HEK293T (cell line): ENCODE data around the gene SLC28A1.

Experiments used
- ARNT ChIP-seq: fragments of 450-650 bp; IDR thresholded peaks from 2 replicates; pipeline ENCODE4 v1.6.1; 2017; ENCODE audit warnings: mild to moderate bottlenecking
- BHLHE40 ChIP-seq: fragments of 450-650 bp; IDR thresholded peaks from 2 replicates; pipeline ENCODE4 v1.6.1; 2016; ENCODE audit warnings: mild to moderate bottlenecking, moderate library complexity, borderline replicate concordance
- ELF4 ChIP-seq: fragments of 450-650 bp; IDR thresholded peaks from 2 replicates; pipeline ENCODE4 v1.6.1; 2017; ENCODE audit warnings: antibody characterized with exemption
- FOXA1 ChIP-seq: fragments of 450-650 bp; IDR thresholded peaks from 2 replicates; pipeline ENCODE4 v1.6.1; 2016; ENCODE audit warnings: mild to moderate bottlenecking
- FOXK2 ChIP-seq: fragments of 450-650 bp; IDR thresholded peaks from 2 replicates; pipeline ENCODE4 v1.6.1; 2016; ENCODE audit warnings: mild to moderate bottlenecking
- FOXM1 ChIP-seq: fragments of 450-650 bp; IDR thresholded peaks from 2 replicates; pipeline ENCODE4 v1.6.1; 2017; ENCODE audit warnings: mild to moderate bottlenecking, borderline replicate concordance
- L3MBTL2 ChIP-seq: fragments of 450-650 bp; conservative IDR thresholded peaks from 2 replicates; pipeline ENCODE4 v1.6.1; 2016; ENCODE audit warnings: mild to moderate bottlenecking
- LEF1 ChIP-seq: fragments of 450-650 bp; IDR thresholded peaks from 2 replicates; pipeline ENCODE4 v1.6.1; 2017; ENCODE audit warnings: mild to moderate bottlenecking, borderline replicate concordance
- NFRKB ChIP-seq: fragments of 450-650 bp; IDR thresholded peaks from 2 replicates; pipeline ENCODE4 v1.6.1; 2016; ENCODE audit warnings: mild to moderate bottlenecking, moderate library complexity
- SP1 ChIP-seq: fragments of 450-650 bp; IDR thresholded peaks from 2 replicates; pipeline ENCODE4 v1.6.1; 2017
- SUZ12 ChIP-seq: fragments of 450-650 bp; IDR thresholded peaks from 2 replicates; pipeline ENCODE4 v1.6.1; 2016; ENCODE audit warnings: mild to moderate bottlenecking
- TARDBP ChIP-seq: fragments of 450-650 bp; IDR thresholded peaks from 2 replicates; pipeline ENCODE4 v1.6.1; 2016
- ZNF384 ChIP-seq: fragments of 450-650 bp; IDR thresholded peaks from 2 replicates; pipeline ENCODE4 v1.6.1; 2016

DNA sequence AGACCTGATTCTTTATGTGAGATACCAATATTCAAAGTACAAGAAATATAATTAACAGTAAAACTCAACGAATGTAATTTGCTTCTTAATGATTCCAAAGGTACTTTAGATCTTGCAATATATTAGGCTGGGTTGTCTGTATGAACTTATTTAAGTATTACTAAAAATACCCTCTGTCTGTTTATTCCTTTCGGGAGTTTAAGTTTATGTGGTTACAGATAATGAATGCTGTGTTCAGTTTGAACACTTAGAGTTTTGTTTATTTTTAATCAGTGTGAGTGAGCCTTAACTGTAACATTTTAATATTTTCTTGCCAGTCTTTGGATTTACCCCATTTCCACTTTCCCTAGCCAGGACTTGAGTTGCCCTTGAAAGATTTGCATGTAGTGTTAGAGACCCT lies 100.7 kb downstream of the SLC28A1 start:
- TF ChIP-seq ELF4 = no peak
- no peak for TF ChIP-seq SP1
- no peak for TF ChIP-seq FOXA1
- no peak for TF ChIP-seq BHLHE40
- TF ChIP-seq ZNF384 = no peak
- TF ChIP-seq TARDBP = no peak
- no peak for TF ChIP-seq SUZ12
- TF ChIP-seq L3MBTL2 = no peak
- TF ChIP-seq FOXM1 = no peak
- no peak for TF ChIP-seq NFRKB
- TF ChIP-seq LEF1 = no peak
- TF ChIP-seq FOXK2 = no peak
- no peak for TF ChIP-seq ARNT
